Activated naive CD8-positive, alpha-beta T cell (primary cell): ENCODE data around the gene FAM151A.

Source experiments
- H3K27ac Mint-ChIP-seq: one replicate; pipeline ENCODE4 v1.8.0; 2021; ENCODE audit warnings: mixed read lengths
- H3K27me3 Mint-ChIP-seq: one replicate; pipeline ENCODE4 v1.8.0; 2021; ENCODE audit warnings: mixed read lengths
- H3K36me3 Mint-ChIP-seq: one replicate; pipeline ENCODE4 v1.8.0; 2021; ENCODE audit warnings: mixed read lengths
- H3K4me1 Mint-ChIP-seq: one replicate; pipeline ENCODE4 v1.8.0; 2021; ENCODE audit warnings: low read depth, mixed read lengths
- H3K4me3 Mint-ChIP-seq: one replicate; pipeline ENCODE4 v1.8.0; 2021; ENCODE audit warnings: mild to moderate bottlenecking, mixed read lengths
- H3K9me3 Mint-ChIP-seq: one replicate; pipeline ENCODE4 v1.8.0; 2021; ENCODE audit warnings: low read depth, mixed read lengths

The FAM151A gene

DNA sequence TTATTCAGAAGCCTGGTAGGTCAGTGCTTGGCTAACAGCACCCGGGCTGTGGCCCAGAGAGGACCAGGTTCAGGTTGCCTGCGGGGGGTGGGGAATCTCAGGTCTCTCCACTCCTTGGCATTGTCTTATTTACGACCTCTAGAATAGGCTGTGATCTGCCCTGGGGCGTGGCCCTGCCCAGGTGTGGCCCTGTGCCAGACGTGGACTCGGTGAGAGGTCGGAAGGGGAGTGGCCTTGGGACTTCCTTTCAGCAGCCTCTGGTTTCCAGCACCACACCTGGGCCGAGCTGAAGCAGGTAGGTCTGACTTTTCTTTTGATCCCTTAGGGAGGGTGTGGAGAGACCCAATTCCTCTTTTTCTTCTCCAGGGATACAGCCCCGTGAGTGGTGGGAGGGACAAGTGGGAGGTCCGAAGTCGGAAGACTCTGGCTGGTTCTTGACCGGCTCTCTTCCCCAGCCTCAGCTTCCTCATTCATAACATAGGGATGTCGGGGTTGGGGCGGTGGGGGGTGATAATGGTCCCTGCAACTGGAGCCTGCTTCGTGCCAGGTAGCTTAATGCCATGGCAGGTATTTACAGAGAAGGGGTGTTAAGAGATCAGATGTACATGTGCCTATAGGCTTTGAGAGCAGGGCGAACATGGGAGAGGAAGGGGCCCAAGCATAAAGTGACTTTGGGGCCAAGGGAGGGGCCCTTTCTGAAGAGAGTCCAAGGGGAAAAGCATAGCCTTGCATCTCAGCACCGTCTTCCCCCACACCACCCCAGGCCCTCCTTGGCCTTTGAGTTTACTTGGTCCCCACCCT is 58.8 kb downstream of the FAM151A start:
- no peak overlapping the region for H3K4me3 Mint-ChIP-seq
- no peak overlapping the region for H3K27ac Mint-ChIP-seq
- H3K36me3 Mint-ChIP-seq, result no peaks in the 10 kb centered on the region
- H3K9me3 Mint-ChIP-seq, result no peaks in the 10 kb centered on the region
- H3K27me3 Mint-ChIP-seq, result no peaks in the 10 kb centered on the region
- no peaks in the 10 kb centered on the region for H3K4me1 Mint-ChIP-seq

DNA sequence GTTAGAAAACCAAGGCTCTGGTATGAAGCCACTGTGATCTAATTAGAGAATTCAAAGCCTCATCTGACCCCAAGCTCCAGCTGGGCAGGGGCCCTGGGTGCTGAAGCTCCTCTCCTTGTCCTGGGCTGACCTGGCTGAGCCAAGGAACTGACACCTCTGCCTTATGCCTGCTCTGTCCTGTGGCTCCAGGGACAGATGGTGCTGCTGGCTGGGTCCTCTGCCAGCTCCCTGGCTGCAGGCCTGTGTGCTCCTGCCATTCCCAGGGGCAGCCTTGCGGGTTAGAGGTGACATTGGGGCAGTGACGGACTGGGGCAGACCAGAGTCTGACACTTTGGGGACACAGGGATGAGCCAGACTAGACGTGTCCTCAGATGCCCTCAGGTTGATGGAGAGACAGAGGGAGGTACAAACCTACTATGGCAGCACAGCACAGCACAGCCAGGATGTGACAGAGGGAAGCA is 63.5 kb downstream of the FAM151A start:
- H3K36me3 Mint-ChIP-seq, result no peaks in the 10 kb centered on the region
- no peaks in the 10 kb centered on the region for H3K9me3 Mint-ChIP-seq
- no peak overlapping the region for H3K4me3 Mint-ChIP-seq
- H3K27ac Mint-ChIP-seq, result no peak overlapping the region
- peaks cover 4% of the 10 kb centered on the region for H3K27me3 Mint-ChIP-seq
- no peaks in the 10 kb centered on the region for H3K4me1 Mint-ChIP-seq
